SK-N-SH treated with all-trans-retinoic acid at 6 μM for 48 hours (cell line): Measurements from ENCODE around the gene ZNF345.

Experiments used
- ATAC-seq: fragments of 200-7000 bp; cut with Tn5 transposase; 3 replicates; pipeline ENCODE4 v1.9.1; 2020; ENCODE audit warnings: mild to moderate bottlenecking, moderate library complexity
- ARNTL ChIP-seq: fragments of 450-650 bp; formaldehyde crosslinking; IDR thresholded peaks from 2 replicates; pipeline ENCODE4 v1.5.0; 2020; ENCODE audit warnings: low read depth, mild to moderate bottlenecking, moderate library complexity, borderline replicate concordance
- CREB5 ChIP-seq: fragments of 250-450 bp; sonication (Bioruptor Pico); IDR thresholded peaks from 2 replicates; pipeline ENCODE4 v1.5.1; 2020; ENCODE audit warnings: low read depth, mild to moderate bottlenecking, moderate library complexity
- CSDC2 ChIP-seq: fragments of 250-450 bp; sonication (Bioruptor Pico); IDR thresholded peaks from 2 replicates; pipeline ENCODE4 v1.5.0; 2020; ENCODE audit warnings: mild to moderate bottlenecking, moderate library complexity
- CSRNP3 ChIP-seq: fragments of 250-450 bp; sonication (Bioruptor Pico); IDR thresholded peaks from 2 replicates; pipeline ENCODE4 v1.5.1; 2021; ENCODE audit warnings: mild to moderate bottlenecking, moderate library complexity
- OSR1 ChIP-seq: fragments of 250-450 bp; sonication (Bioruptor Pico); IDR thresholded peaks from 2 replicates; pipeline ENCODE4 v1.8.0; 2022; ENCODE audit warnings: moderate library complexity, mild to moderate bottlenecking, inconsistent platforms
- PPARA ChIP-seq: fragments of 250-450 bp; sonication (Bioruptor Pico); IDR thresholded peaks from 2 replicates; pipeline ENCODE4 v1.5.0; 2020; ENCODE audit warnings: mild to moderate bottlenecking, borderline replicate concordance
- TCF4 ChIP-seq: fragments of 250-450 bp; sonication (Bioruptor Pico); IDR thresholded peaks from 2 replicates; pipeline ENCODE4 v1.8.0; 2021; ENCODE audit warnings: mild to moderate bottlenecking, moderate library complexity, borderline replicate concordance
- TOX ChIP-seq: fragments of 250-450 bp; sonication (Bioruptor Pico); IDR thresholded peaks from 2 replicates; pipeline ENCODE4 v1.8.0; 2021; ENCODE audit warnings: mild to moderate bottlenecking, moderate library complexity, borderline replicate concordance
- ZC3H10 ChIP-seq: fragments of 250-450 bp; sonication (Bioruptor Pico); IDR thresholded peaks from 2 replicates; pipeline ENCODE4 v1.5.1; 2021; ENCODE audit warnings: mild to moderate bottlenecking, moderate library complexity
- ZFP3 ChIP-seq: fragments of 250-450 bp; sonication (Bioruptor Pico); IDR thresholded peaks from 2 replicates; pipeline ENCODE4 v1.5.0; 2020; ENCODE audit warnings: mild to moderate bottlenecking, moderate library complexity
- ZFP30 ChIP-seq: fragments of 450-650 bp; formaldehyde crosslinking; IDR thresholded peaks from 2 replicates; pipeline ENCODE4 v1.5.0; 2022; ENCODE audit warnings: mild to moderate bottlenecking, moderate library complexity
- ZNF565 ChIP-seq: fragments of 450-650 bp; formaldehyde crosslinking; conservative IDR thresholded peaks from 2 replicates; pipeline ENCODE4 v1.5.0; 2020; ENCODE audit warnings: low read depth, mild to moderate bottlenecking, moderate library complexity
- ZNF70 ChIP-seq: fragments of 450-650 bp; formaldehyde crosslinking; IDR thresholded peaks from 2 replicates; pipeline ENCODE4 v1.5.0; 2020; ENCODE audit warnings: mild to moderate bottlenecking, moderate library complexity
- ZNF8 ChIP-seq: fragments of 450-650 bp; formaldehyde crosslinking; IDR thresholded peaks from 2 replicates; pipeline ENCODE4 v1.5.0; 2020; ENCODE audit warnings: mild to moderate bottlenecking, moderate library complexity
- TF ChIP-seq, protein P1 (sequence below): fragments of 250-450 bp; sonication (Bioruptor Pico); IDR thresholded peaks from 2 replicates; pipeline ENCODE4 v1.5.0; 2020; ENCODE audit warnings: mild to moderate bottlenecking, moderate library complexity

The ZNF345 gene

DNA sequence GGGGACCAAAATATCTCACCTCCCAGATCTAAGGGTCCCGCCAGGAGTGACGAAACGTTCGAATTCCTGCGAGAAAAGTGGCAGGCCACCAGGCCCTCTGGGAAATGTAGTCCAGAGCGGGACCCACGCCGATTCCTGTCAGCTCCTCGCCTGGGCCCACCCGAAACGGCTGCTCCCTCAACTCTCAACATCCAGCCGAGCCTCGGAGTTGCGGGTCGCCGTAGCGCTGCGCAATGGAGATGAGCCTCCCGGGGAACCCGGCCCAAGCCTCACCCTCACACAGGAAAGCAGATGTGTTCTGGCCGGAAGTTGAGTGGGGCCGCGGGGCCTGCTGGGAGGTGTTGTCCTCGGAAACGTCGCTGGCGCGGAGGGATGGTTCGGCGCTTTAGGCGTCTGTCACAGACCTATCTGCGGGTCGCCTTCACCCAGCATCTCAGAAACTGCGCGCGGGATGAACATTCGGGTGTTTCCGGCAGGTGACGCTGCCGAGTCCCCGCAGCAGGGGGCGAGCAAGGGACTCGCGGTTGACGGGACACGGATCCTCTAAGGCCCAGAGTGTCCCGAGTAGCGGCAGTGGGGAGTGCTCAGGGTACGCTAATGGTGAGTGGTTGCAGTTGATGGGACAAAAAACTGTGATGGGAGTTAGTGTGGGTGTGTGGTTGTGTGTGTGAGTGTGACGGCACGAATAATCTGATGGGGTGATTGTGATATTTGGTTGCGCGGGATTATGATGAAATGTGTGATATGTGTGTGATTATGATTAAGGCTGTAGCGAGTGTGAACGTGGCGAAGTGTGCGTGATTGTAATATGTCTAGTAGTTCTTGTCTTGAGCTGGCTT lies 65.5 kb downstream of the ZNF345 start, which contains the start of the genes ZNF568 and ZNF829:
TSS of gene ZNF568 (plus strand) at position 341 of the 839 bp plus-strand sequence. CDS start 6,439 bp downstream, outside the sequence.
TSS of gene ZNF829 (minus strand) at position 300 of the 839 bp plus-strand sequence. CDS start 1,124 bp downstream, outside the sequence.
- peak; percentile 30; the same call in 1 of the 2 replicates for TF ChIP-seq TCF4
- TF ChIP-seq OSR1 (CRISPR knock-in tag), result no peak
- peak; percentile 97 for ATAC-seq

- peak; percentile 50 for ATAC-seq
- TF ChIP-seq CSDC2 (no peak), ZNF70 (CRISPR knock-in tag) (no peak), TOX (CRISPR knock-in tag) (no peak), ARNTL (CRISPR knock-in tag) (no peak), TCF4 (no peak), CSRNP3 (CRISPR knock-in tag) (no peak), ZFP30 (CRISPR knock-in tag) (no peak), PPARA (CRISPR knock-in tag) (no peak), ZNF565 (CRISPR knock-in tag) (no peak), ZFP3 (no peak), ZNF8 (CRISPR knock-in tag) (no peak), CREB5 (CRISPR knock-in tag) (no peak), ZC3H10 (no peak), OSR1 (CRISPR knock-in tag) (no peak)
- TF ChIP-seq, protein P1, sequence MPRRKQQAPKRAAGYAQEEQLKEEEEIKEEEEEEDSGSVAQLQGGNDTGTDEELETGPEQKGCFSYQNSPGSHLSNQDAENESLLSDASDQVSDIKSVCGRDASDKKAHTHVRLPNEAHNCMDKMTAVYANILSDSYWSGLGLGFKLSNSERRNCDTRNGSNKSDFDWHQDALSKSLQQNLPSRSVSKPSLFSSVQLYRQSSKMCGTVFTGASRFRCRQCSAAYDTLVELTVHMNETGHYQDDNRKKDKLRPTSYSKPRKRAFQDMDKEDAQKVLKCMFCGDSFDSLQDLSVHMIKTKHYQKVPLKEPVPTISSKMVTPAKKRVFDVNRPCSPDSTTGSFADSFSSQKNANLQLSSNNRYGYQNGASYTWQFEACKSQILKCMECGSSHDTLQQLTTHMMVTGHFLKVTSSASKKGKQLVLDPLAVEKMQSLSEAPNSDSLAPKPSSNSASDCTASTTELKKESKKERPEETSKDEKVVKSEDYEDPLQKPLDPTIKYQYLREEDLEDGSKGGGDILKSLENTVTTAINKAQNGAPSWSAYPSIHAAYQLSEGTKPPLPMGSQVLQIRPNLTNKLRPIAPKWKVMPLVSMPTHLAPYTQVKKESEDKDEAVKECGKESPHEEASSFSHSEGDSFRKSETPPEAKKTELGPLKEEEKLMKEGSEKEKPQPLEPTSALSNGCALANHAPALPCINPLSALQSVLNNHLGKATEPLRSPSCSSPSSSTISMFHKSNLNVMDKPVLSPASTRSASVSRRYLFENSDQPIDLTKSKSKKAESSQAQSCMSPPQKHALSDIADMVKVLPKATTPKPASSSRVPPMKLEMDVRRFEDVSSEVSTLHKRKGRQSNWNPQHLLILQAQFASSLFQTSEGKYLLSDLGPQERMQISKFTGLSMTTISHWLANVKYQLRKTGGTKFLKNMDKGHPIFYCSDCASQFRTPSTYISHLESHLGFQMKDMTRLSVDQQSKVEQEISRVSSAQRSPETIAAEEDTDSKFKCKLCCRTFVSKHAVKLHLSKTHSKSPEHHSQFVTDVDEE (CRISPR knock-in tag), result no peak
Observed at GRCh38 chr19:36916991-36917390, 66.3 kb downstream of the ZNF345 start.

GRCh38 chr19:36918090-36918489 lies 67.4 kb downstream of the ZNF345 start:
- TF ChIP-seq ARNTL (CRISPR knock-in tag) (no peak), ZC3H10 (no peak)
- no peak for ATAC-seq
